Thyroid gland (tissue), 4 donors: Measurements from ENCODE around the gene LOXL1. TPM values are rescaled to one million over a fixed set of nuclear protein-coding genes. Genes with fewer than 3 reads are reported as not detected.
A peak's percentile ranks its signal among the peaks of the same experiment; 100 is the strongest.

Experiments
- DNase-seq, 2 donors: peaks; one replicate each; pipeline ENCODE4 v3.0.0-alpha.2; 2019
- H3K27ac ChIP-seq, 3 donors: fragments of 200-600 bp; sonication (generic); 1 replicate in 2 of 3; 2 replicates in 1 of 3; pipeline ENCODE4 v1.5.1; 2016 to 2019; ENCODE audit warnings: mild to moderate bottlenecking in 1 of 3, moderate library complexity in 1 of 3
- H3K27me3 ChIP-seq: fragments of 200-600 bp; sonication (generic); one replicate; pipeline ENCODE4 v1.5.1; 2019
- H3K36me3 ChIP-seq, 2 donors: fragments of 200-600 bp; sonication (generic); one replicate each; pipeline ENCODE4 v1.5.1; 2016 to 2019
- H3K4me1 ChIP-seq, 2 donors: fragments of 200-600 bp; sonication (generic); one replicate each; pipeline ENCODE4 v1.5.1; 2017 to 2019
- H3K4me3 ChIP-seq, 3 donors: fragments of 200-600 bp; sonication (generic); replicated peaks in 1 of 3; 1 replicate in 2 of 3; 2 replicates in 1 of 3; pipeline ENCODE4 v1.5.1; 2016; ENCODE audit warnings: mild to moderate bottlenecking in 1 of 3
- H3K9me3 ChIP-seq: fragments of 200-600 bp; sonication (generic); one replicate; pipeline ENCODE4 v1.5.1; 2017
- POLR2A ChIP-seq, 2 donors: fragments of 450-650 bp; IDR thresholded peaks; one replicate each; pipeline ENCODE4 v1.6.1; 2017; ENCODE audit warnings: antibody characterized with exemption in 2 of 2, mild to moderate bottlenecking in 2 of 2, moderate library complexity in 1 of 2
- WGBS, 2 donors: methylation state at CpG; one replicate each; pipeline ENCODE4 v1.1.5; 2017; 5-methylcytosine and 5-hydroxymethylcytosine counted together
- intact Hi-C: fragments of 100-400 bp; cut with DNase I; formaldehyde crosslinking; loops from one replicate; pipeline ENCODE4 v1.15.1; 2023
- total RNA-seq, 4 donors: library from RNA; depleted of rRNA; stranded (reverse); fragments of >200 nt; gene quantifications; one replicate each; pipeline ENCODE4 v1.2.3, GENCODE V29; 2016
- TF ChIP-seq, protein P1 (sequence below), 6 experiments: fragments of 200-600 bp in 3 of 6; fragments of 450-650 bp in 3 of 6; sonication (generic) in 3 of 6; IDR thresholded peaks; one replicate each; pipeline ENCODE4 v1.5.1; 2016 to 2019; ENCODE audit warnings: antibody characterized with exemption in 6 of 6, mild to moderate bottlenecking in 2 of 6, inconsistent platforms in 1 of 6, moderate library complexity in 1 of 6

The LOXL1 gene
- total RNA-seq, 4 donors from 2014 or later, result 9.9 to 15.2 (median 12.0) TPM

DNA sequence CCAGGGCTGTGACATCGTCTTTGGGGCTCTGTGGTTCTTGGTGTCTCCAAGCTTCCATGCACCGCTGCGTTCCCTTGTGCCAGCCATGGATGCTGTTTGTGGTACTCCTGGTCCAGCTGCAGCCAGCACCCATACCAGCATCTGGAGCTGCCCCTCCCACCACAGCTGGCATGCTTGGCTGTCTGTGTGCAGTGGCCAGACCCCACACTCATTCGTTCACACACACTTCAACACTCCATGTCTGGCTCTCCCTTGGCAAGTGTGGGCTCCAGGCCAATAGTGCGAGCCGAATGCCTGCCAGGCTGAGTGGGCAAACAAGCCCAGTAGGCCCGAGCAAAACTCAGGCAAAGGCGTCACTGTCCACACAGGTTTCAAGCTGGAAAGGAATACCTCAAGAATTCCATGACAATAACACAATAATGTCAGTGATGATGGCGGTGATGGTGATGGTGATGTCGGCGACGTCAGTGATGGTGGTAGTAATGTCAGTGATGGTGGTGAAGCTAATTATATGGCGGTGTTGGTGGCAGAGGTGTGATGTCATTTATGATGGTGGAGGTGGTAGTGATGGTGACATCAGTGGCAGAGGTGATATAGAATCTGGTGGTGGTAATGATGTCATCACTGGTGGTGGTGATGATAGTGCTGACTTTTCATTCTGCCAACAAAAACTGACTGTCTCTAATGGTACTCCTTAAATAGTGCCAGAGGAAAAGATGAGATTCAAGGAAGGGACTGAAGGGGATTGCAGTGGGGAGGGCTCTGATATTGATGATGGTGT is 33.6 kb upstream of the LOXL1 start:
- intact Hi-C loops, result no loop called here
- Histone ChIP-seq H3K27ac (no peak overlapping the region), H3K9me3 (no peaks in the 10 kb centered on the region), H3K27me3 (no peaks in the 10 kb centered on the region), H3K36me3 (no peaks in the 10 kb centered on the region), H3K4me3 (no peak overlapping the region), H3K4me1 (no peaks in the 10 kb centered on the region)
- 87 to 88% methylated on average over 13 of the region's 13 CpGs for whole genome bisulfite sequencing, 2 donors
- no peak for TF ChIP-seq POLR2A (IDR thresholded peaks at IDR 0.05)
- TF ChIP-seq, protein P1, sequence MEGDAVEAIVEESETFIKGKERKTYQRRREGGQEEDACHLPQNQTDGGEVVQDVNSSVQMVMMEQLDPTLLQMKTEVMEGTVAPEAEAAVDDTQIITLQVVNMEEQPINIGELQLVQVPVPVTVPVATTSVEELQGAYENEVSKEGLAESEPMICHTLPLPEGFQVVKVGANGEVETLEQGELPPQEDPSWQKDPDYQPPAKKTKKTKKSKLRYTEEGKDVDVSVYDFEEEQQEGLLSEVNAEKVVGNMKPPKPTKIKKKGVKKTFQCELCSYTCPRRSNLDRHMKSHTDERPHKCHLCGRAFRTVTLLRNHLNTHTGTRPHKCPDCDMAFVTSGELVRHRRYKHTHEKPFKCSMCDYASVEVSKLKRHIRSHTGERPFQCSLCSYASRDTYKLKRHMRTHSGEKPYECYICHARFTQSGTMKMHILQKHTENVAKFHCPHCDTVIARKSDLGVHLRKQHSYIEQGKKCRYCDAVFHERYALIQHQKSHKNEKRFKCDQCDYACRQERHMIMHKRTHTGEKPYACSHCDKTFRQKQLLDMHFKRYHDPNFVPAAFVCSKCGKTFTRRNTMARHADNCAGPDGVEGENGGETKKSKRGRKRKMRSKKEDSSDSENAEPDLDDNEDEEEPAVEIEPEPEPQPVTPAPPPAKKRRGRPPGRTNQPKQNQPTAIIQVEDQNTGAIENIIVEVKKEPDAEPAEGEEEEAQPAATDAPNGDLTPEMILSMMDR (IDR thresholded peaks at IDR 0.05), result no peak
- no peak for DNase-seq

DNA sequence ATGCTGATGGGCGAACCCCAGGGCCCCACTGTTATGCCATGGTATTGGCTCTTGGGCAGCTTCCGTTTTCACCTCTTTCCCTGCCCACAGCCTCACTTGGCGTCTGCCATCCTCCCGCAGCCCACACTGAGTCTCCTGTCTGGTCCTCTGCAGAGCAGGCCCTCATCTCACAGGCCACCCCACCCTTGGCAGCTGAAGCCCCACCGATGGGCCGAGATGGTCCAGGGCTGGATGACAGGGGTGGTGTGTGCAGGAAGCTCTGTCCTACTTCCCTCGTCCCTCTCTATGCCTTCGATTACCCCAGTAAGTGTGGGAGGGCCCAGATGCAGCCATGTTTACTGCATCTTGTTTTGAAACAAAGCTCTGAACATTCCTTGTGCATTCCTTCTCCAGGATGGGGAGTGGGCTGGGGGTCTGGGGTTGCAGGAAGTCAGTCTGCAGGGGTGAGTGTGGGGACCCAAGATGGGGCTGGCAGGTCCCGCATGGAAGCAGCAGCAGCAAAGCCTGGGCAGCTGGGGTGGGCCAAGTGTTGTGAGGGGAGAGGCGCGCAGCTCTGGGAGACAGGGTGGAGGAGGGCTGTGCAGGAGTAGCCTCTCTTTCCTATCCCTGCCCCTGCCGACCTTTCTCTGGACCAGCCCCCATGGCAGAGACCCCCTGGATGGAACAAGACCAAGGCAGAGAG is 32.0 kb upstream of the LOXL1 start:
- 85% methylated on average over 12 of the region's 12 CpGs for WGBS, 2 donors
- H3K9me3 ChIP-seq, result no peaks in the 10 kb centered on the region
- H3K4me1 ChIP-seq, result no peaks in the 10 kb centered on the region
- H3K4me3 ChIP-seq, result no peak overlapping the region
- TF ChIP-seq, protein P1 (IDR thresholded peaks at IDR 0.05), result no peak
- TF ChIP-seq POLR2A (IDR thresholded peaks at IDR 0.05), result no peak
- H3K36me3 ChIP-seq, result no peaks in the 10 kb centered on the region
- intact Hi-C loops, result no loop called here
- no peaks in the 10 kb centered on the region for H3K27me3 ChIP-seq
- no peak overlapping the region for H3K27ac ChIP-seq
- DNase-seq, result no peak

DNA sequence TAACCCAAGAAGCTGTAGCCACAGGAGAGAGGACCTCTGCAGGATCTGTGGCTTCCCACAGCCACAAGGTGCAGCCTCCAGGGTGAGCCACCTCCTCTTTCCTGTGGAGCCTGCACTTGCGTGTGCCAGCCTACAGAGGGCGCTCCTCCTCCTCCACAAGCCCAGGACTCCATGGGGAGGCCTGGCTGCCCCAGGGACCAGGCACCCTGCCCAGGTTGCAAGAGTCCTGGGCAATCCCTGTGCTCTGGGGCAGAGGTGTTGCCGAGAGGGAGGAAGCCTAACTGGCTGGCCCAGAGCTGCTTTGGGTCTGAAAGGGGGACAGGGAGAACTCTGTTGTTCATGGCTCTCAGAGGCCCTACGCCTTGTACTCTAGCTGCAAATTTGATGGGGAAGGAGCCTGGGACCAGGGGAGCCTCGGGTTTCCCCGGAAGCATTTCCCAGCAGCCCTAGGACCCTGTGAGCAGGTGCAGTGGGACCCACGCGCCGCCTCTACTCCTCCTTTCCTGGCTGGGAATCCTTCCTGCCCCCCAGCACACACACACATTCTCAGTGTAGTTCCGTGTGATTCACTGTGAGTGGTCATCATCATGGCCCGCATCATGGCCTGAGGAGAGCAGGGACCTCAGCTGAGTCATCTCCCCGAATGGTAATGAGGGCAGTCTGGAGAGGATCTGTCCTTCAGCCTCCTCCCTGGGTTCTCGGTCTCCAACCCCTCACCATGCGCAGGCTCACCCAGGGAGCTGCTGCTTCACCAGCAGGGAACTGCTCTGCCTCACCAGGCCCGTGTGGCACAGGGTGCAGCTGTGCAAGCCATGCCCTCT is 28.6 kb upstream of the LOXL1 start:
- no peaks in the 10 kb centered on the region for H3K9me3 ChIP-seq
- no peaks in the 10 kb centered on the region for H3K27me3 ChIP-seq
- H3K4me3 ChIP-seq, result no peak overlapping the region
- H3K4me1 ChIP-seq, result no peaks in the 10 kb centered on the region
- H3K36me3 ChIP-seq, result no peaks in the 10 kb centered on the region
- intact Hi-C loops, result no loop called here
- WGBS, 2 donors, result 88% methylated on average over 11 of the region's 15 CpGs
- TF ChIP-seq, protein P1 (IDR thresholded peaks at IDR 0.05), result peak in 4 of 6 experiments; percentile 24 to 54 (median 40)
- TF ChIP-seq POLR2A (IDR thresholded peaks at IDR 0.05), result no peak
- H3K27ac ChIP-seq, result no peak overlapping the region
- DNase-seq, result no peak

DNA sequence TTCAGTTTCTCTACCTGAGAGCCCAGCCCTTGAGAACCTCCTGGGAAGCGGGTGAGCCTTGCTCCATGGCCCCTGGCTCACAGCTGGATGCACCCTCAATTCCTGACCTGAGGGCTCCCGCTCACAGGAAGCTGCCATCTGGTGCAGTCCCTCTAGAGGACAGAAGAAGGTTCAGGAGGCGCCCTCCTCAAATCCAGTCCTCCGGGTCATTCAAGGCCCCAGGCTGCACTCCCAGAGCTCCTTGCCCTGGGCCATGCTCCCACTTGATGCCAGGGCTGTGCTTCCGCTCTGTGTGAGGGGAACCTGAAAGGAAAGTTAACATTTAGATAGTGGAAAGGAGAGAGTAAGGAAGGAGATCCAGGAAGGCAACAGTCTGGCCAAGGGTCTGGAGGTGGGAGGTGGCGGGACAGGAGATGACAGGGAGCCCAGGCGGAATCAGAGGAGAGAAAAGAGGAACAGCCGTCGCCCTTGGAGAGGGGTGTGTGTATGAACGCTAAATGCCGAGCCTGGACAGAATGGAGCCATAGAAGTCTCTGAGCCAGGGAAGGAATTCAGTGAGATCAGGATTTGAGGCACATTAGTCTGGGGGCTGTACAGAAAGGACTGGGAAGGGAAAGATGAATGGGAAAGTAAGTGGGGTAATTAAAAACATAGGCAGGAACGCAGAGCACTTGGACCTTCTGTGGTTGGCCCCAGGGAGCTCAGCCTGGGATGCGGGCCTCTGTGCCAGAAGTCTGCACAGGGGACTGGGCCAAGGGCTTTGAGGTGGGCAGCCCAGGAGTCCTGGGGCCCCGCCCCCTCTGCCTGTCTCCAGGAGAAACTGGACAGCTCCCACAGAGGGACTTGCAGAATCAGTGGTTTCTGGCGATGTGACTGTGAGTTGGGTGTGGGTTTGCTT is 26.8 kb upstream of the LOXL1 start:
- Histone ChIP-seq H3K4me3 (no peak overlapping the region), H3K4me1 (no peaks in the 10 kb centered on the region), H3K36me3 (no peaks in the 10 kb centered on the region), H3K27me3 (no peaks in the 10 kb centered on the region), H3K27ac (no peak overlapping the region), H3K9me3 (no peaks in the 10 kb centered on the region)
- intact Hi-C loops, result loop anchor here (10.0 kb wide), 1 partner anchor 195 kb away; no protein-coding TSS in a partner anchor
- TF ChIP-seq, protein P1 (IDR thresholded peaks at IDR 0.05), result no peak
- no peak for TF ChIP-seq POLR2A (IDR thresholded peaks at IDR 0.05)
- WGBS, 2 donors, result 67 to 68% methylated on average over 15 of the region's 15 CpGs
- DNase-seq, result no peak
